Left ventricle myocardium inferior (tissue), 1 donor: ENCODE measurements around the gene KCNIP3. TPM values are rescaled to one million over a fixed set of nuclear protein-coding genes. Genes with fewer than 3 reads are reported as not detected.

Experiments
- DNase-seq: peaks from one replicate; pipeline ENCODE4 v3.0.0-alpha.2; 2020
- H3K27ac ChIP-seq: fragments of 200-600 bp; replicated peaks from 2 replicates; pipeline ENCODE4 v1.8.0; 2021
- H3K27me3 ChIP-seq: fragments of 200-600 bp; 2 replicates; pipeline ENCODE4 v1.8.0; 2021; ENCODE audit warnings: low read depth
- H3K36me3 ChIP-seq: fragments of 200-600 bp; 2 replicates; pipeline ENCODE4 v1.8.0; 2021
- H3K4me1 ChIP-seq: fragments of 200-600 bp; 2 replicates; pipeline ENCODE4 v1.8.0; 2021
- H3K4me3 ChIP-seq: fragments of 200-600 bp; 2 replicates; pipeline ENCODE4 v1.8.0; 2021; ENCODE audit warnings: mild to moderate bottlenecking, moderate library complexity
- H3K9me3 ChIP-seq: fragments of 200-600 bp; replicated peaks from 2 replicates; pipeline ENCODE4 v1.8.0; 2021
- intact Hi-C: fragments of 100-400 bp; cut with micrococcal nuclease; formaldehyde crosslinking; loops from one replicate; pipeline ENCODE4 v1.11.0; 2022
- total RNA-seq: library from RNA; stranded (reverse); fragmentation: NEBNext Ultra II Directional; extraction: Animal tissue kit (Norgen Biotek cat#: 25700); gene quantifications from one replicate; pipeline ENCODE4 v1.2.1, GENCODE V29; 2021
- TF ChIP-seq, protein P1 (sequence below): fragments of 200-600 bp; IDR thresholded peaks from 2 replicates; pipeline ENCODE4 v1.8.0; 2021; ENCODE audit warnings: antibody characterized with exemption, mild to moderate bottlenecking, borderline replicate concordance
- donor health status: DM: no; HTN: yes; CAD: no; lungs with severe emphysema.

The KCNIP3 gene
- total RNA-seq, 1 donor from 2014 or later: 4.6 TPM

DNA sequence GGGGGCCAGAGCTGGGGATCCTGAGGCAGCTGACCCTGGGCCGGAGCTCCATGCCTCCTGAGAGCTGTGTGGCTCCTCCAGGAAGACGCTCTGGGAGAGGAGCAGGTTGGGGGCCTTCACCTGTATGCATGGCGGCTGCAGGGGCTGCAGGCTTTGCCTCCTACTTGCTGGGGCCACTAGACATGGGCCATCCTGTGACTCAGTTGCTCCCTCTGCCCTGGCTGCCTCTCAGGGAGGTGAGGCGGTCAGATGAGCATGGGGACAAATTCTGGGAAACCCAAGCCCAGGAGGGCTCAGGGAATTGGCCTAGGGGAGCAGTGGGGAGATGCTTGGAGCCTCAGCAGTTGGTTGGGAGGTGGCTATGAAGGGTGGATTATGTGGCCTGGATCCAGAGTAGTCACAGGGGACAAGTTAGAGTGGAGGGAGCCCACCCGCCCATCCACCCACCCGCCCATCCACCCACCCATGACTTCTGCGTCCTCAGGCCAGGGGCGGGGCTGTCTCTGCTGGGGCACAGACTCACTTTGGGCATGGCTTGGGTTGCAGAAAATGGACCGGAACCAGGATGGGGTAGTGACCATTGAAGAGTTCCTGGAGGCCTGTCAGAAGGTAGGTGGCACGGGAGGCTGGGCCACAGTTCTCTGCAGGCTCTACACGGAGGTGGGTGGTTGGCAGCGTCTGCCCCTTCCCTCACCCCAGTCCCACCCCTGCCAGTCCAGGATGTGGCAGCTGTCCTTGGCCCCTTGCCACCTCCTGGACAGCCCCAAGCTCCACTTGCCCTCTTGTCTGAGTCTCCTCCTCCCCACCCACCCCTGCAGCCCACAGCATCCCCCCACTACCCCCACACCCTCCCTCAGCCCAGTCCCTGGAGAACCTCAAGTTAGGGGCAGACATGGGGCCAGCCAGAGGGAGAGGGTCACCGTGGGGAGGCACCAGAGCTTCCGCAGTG, 85.8 kb downstream of the KCNIP3 start:
- H3K27ac ChIP-seq: no peak overlapping the region
- no peak overlapping the region for H3K4me3 ChIP-seq
- peaks cover 1% of the 10 kb centered on the region for H3K27me3 ChIP-seq
- no peaks in the 10 kb centered on the region for H3K36me3 ChIP-seq
- TF ChIP-seq, protein P1, sequence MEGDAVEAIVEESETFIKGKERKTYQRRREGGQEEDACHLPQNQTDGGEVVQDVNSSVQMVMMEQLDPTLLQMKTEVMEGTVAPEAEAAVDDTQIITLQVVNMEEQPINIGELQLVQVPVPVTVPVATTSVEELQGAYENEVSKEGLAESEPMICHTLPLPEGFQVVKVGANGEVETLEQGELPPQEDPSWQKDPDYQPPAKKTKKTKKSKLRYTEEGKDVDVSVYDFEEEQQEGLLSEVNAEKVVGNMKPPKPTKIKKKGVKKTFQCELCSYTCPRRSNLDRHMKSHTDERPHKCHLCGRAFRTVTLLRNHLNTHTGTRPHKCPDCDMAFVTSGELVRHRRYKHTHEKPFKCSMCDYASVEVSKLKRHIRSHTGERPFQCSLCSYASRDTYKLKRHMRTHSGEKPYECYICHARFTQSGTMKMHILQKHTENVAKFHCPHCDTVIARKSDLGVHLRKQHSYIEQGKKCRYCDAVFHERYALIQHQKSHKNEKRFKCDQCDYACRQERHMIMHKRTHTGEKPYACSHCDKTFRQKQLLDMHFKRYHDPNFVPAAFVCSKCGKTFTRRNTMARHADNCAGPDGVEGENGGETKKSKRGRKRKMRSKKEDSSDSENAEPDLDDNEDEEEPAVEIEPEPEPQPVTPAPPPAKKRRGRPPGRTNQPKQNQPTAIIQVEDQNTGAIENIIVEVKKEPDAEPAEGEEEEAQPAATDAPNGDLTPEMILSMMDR: no peak
- H3K9me3 ChIP-seq: no peaks in the 10 kb centered on the region
- intact Hi-C loops: no loop called here
- DNase-seq: peak; percentile 10
- H3K4me1 ChIP-seq: peaks cover 16% of the 10 kb centered on the region

DNA sequence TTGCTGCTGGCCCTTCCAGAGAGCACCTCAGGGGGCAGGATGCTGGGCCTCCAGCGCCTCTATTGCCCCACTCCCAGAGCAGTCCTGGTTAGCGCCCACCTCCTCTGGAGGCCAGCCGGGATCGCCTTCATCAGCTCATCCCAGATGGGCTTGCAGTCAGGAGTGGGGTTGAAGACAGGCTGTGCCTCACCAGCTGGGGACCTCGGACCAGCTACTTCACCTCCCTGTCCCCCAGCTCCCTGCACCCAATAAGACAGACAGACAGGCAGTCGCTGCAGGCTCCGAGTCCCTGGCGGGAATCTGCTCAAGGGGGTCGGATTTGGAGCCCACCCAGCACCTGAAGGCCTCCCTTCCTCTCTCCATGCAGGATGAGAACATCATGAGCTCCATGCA, 86.5 kb downstream of the KCNIP3 start:
- peaks cover 16% of the 10 kb centered on the region for H3K4me1 ChIP-seq
- DNase-seq: peak; percentile 14
- no peak overlapping the region for H3K4me3 ChIP-seq
- H3K27ac ChIP-seq: no peak overlapping the region
- TF ChIP-seq, protein P1: no peak
- no peaks in the 10 kb centered on the region for H3K36me3 ChIP-seq
- peaks cover 7% of the 10 kb centered on the region for H3K27me3 ChIP-seq
- no peaks in the 10 kb centered on the region for H3K9me3 ChIP-seq
- intact Hi-C loops: no loop called here

DNA sequence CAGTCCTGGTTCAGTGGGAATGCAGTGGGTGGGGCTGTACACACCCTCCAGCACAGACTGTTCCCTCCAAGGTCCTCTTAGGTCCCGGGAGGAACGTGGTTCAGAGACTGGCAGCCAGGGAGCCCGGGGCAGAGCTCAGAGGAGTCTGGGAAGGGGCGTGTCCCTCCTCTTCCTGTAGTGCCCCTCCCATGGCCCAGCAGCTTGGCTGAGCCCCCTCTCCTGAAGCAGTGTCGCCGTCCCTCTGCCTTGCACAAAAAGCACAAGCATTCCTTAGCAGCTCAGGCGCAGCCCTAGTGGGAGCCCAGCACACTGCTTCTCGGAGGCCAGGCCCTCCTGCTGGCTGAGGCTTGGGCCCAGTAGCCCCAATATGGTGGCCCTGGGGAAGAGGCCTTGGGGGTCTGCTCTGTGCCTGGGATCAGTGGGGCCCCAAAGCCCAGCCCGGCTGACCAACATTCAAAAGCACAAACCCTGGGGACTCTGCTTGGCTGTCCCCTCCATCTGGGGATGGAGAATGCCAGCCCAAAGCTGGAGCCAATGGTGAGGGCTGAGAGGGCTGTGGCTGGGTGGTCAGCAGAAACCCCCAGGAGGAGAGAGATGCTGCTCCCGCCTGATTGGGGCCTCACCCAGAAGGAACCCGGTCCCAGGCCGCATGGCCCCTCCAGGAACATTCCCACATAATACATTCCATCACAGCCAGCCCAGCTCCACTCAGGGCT, 87.9 kb downstream of the KCNIP3 start:
- TF ChIP-seq, protein P1: no peak
- DNase-seq: peak; percentile 43
- H3K27me3 ChIP-seq: peaks cover 7% of the 10 kb centered on the region
- no peaks in the 10 kb centered on the region for H3K9me3 ChIP-seq
- H3K36me3 ChIP-seq: no peaks in the 10 kb centered on the region
- H3K4me1 ChIP-seq: peaks cover 25% of the 10 kb centered on the region
- H3K27ac ChIP-seq: peak overlapping the region; percentile 42
- intact Hi-C loops: no loop called here
- no peak overlapping the region for H3K4me3 ChIP-seq

DNA sequence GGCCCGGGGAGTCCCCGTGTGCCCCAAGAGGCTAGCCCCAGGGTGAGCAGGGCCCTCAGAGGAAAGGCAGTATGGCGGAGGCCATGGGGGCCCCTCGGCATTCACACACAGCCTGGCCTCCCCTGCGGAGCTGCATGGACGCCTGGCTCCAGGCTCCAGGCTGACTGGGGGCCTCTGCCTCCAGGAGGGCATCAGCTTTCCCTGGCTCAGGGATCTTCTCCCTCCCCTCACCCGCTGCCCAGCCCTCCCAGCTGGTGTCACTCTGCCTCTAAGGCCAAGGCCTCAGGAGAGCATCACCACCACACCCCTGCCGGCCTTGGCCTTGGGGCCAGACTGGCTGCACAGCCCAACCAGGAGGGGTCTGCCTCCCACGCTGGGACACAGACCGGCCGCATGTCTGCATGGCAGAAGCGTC, 88.4 kb downstream of the KCNIP3 start:
- intact Hi-C loops: no loop called here
- H3K27ac ChIP-seq: peak overlapping the region; percentile 42
- no peaks in the 10 kb centered on the region for H3K9me3 ChIP-seq
- H3K27me3 ChIP-seq: peaks cover 7% of the 10 kb centered on the region
- no peak overlapping the region for H3K4me3 ChIP-seq
- no peaks in the 10 kb centered on the region for H3K36me3 ChIP-seq
- DNase-seq: no peak
- H3K4me1 ChIP-seq: peaks cover 30% of the 10 kb centered on the region
- TF ChIP-seq, protein P1: no peak

DNA sequence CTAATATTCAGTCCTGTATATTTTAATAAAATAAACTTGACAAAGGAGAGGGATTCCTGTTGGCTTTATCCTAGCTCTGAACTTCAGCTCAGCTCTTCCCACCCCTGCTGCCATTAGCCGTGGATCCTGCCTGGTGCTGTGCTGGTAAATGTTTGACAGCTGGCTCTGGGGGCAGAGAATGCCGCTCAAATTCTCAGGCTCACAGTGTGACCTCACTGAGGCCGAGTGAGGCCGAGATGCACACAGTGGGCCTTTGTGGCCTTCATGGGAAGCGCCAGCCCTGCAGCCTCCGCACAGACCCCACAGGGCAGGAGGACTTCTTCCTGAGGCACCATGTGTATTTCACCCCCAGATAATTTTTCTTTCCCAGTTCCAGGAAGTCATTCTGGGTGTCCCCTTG, 88.9 kb downstream of the KCNIP3 start:
- no peak for DNase-seq
- Histone ChIP-seq H3K27me3 (peaks cover 7% of the 10 kb centered on the region), H3K27ac (no peak overlapping the region), H3K4me1 (peaks cover 34% of the 10 kb centered on the region), H3K36me3 (no peaks in the 10 kb centered on the region), H3K9me3 (no peaks in the 10 kb centered on the region), H3K4me3 (no peak overlapping the region)
- TF ChIP-seq, protein P1: no peak
- intact Hi-C loops: no loop called here
